ENCODE data around the gene HNRNPC.
"Not testable (repeated sequence)": the region's sequence is repeated elsewhere in the genome, so short reads cannot be mapped to it uniquely, and the experiment has no call there.

Gene HNRNPC

GRCh38 chr14:21308479-21309237, 39.4 kb upstream of the HNRNPC start:
- H3K4me3 ChIP-seq (replicated peaks; ENCODE audit: low read depth, low read length): peak overlapping the region; percentile 45
- DNase-seq (ENCODE audit: low read depth): peak; percentile 77
- no peak for TF ChIP-seq CTCF (IDR thresholded peaks at IDR 0.05; ENCODE audit: low read length, missing control alignments)

- no peak overlapping the region for H3K4me3 ChIP-seq (replicated peaks; ENCODE audit: low read depth, low read length)
- DNase-seq (ENCODE audit: low read depth): no peak
- no peak for TF ChIP-seq CTCF (IDR thresholded peaks at IDR 0.05; ENCODE audit: low read length, missing control alignments)
These were observed 38.9 kb upstream of the HNRNPC start for GRCh38 chr14:21308132-21308478.

- TF ChIP-seq CTCF (IDR thresholded peaks at IDR 0.05; ENCODE audit: low read length, missing control alignments): no peak
- H3K4me3 ChIP-seq (replicated peaks; ENCODE audit: low read depth, low read length): no peak overlapping the region
- no peak for DNase-seq (ENCODE audit: low read depth)
These were observed 38.4 kb upstream of the HNRNPC start for GRCh38 chr14:21307637-21308036.

GRCh38 chr14:21302836-21303140, 33.5 kb upstream of the HNRNPC start:
- not testable (repeated sequence) for H3K4me3 ChIP-seq (replicated peaks; ENCODE audit: low read depth, low read length); DNase-seq (ENCODE audit: low read depth)

- no peak for DNase-seq (ENCODE audit: low read depth)
- TF ChIP-seq CTCF (IDR thresholded peaks at IDR 0.05; ENCODE audit: low read length, missing control alignments): no peak
- no peak overlapping the region for H3K4me3 ChIP-seq (replicated peaks; ENCODE audit: low read depth, low read length)
These were observed 33.0 kb upstream of the HNRNPC start for GRCh38 chr14:21302013-21302835.

- no peak overlapping the region for H3K4me3 ChIP-seq (replicated peaks; ENCODE audit: low read depth, low read length)
- TF ChIP-seq CTCF (IDR thresholded peaks at IDR 0.05; ENCODE audit: low read length, missing control alignments): no peak
- no peak for DNase-seq (ENCODE audit: low read depth)
These were observed 31.6 kb upstream of the HNRNPC start for GRCh38 chr14:21300892-21301291.

GRCh38 chr14:21299562-21300130, 30.4 kb upstream of the HNRNPC start:
- no peak overlapping the region for H3K4me3 ChIP-seq (replicated peaks; ENCODE audit: low read depth, low read length)
- TF ChIP-seq CTCF (IDR thresholded peaks at IDR 0.05; ENCODE audit: low read length, missing control alignments): no peak
- no peak for DNase-seq (ENCODE audit: low read depth)
